HG03039 (cell line): ENCODE data around the gene LRRC74B.
"Not testable (repeated sequence)": the region's sequence is repeated elsewhere in the genome, so short reads cannot be mapped to it uniquely, and the experiment has no call there.

Experiments used
- ATAC-seq: cut with Tn5 transposase; IDR thresholded peaks from one replicate; pipeline ENCODE4 v1.9.1; 2021; ENCODE audit warnings: mild to moderate bottlenecking, moderate library complexity; ENCODE audit not compliant: unreplicated experiment

The LRRC74B gene

GRCh38 chr22:21075516-21076138 is 29.9 kb downstream of the LRRC74B start:
- no peak for ATAC-seq

DNA sequence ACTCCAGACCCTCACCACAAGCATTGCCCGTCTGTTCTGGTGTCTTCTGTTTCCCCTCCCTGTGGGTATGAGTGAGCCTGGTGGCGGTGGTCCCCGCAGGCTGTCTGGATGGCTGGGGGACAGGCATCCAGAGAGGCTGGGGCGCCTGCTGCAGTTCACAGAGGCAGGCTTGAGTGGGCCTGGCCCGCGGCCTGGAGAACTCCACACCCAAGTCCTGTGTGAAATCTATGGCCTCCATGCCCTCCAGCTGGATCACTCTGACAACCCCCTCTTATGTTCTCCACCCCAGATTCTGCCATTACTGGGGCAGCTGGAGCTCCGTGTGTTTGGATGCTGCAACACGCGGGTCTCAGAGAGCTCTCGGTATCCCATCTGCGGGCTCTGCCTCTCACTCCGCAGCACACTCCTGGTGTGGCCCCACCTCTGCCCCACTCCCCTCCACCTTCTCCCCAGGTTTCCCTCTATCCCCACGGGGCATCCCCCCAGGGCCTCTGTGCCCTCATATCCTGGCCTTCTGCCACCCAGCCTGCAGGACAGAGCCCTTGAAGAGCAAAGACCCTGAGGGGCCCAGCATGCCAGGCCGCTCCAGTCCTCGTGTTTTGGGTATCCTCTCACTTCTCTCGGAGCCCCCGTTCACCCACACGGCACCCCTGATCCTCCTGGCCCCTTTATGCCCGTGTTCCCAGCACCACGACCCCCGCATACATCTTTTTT is 31.3 kb downstream of the LRRC74B start:
- ATAC-seq: no peak

DNA sequence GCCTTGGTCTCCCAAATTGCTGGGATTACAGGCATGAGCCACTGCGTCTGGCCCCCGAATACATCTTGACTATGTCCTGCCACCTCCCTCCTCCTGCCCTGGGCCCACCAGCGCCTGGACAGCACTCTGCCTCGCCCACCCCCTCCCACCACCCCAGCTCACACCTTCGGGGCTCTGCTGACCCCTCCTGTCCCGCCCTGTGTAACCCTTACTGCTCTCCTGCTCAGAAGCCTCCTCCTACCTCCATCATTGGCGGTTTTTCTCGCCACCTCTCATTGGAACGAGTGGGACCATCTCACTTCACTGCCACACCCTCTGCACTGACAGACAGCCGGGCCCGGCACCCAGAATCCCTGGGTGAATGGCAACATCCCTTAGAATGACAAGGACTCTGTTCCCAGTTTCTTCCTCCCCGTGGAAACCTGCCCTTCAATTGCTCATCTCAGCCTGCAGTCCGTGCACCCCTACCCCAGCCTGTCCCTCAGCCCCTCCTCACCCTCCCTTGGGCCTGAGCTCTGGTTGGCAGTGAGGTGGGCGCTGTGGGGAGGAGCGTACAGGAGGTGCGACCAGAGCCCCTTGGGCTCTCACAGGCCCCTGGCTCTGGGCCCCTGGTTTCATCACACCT is 32.2 kb downstream of the LRRC74B start:
- no peak for ATAC-seq

- no peak for ATAC-seq
These were observed 33.2 kb downstream of the LRRC74B start for GRCh38 chr22:21078916-21079315.

- ATAC-seq: no peak
These were observed 33.7 kb downstream of the LRRC74B start for GRCh38 chr22:21079493-21079892.

DNA sequence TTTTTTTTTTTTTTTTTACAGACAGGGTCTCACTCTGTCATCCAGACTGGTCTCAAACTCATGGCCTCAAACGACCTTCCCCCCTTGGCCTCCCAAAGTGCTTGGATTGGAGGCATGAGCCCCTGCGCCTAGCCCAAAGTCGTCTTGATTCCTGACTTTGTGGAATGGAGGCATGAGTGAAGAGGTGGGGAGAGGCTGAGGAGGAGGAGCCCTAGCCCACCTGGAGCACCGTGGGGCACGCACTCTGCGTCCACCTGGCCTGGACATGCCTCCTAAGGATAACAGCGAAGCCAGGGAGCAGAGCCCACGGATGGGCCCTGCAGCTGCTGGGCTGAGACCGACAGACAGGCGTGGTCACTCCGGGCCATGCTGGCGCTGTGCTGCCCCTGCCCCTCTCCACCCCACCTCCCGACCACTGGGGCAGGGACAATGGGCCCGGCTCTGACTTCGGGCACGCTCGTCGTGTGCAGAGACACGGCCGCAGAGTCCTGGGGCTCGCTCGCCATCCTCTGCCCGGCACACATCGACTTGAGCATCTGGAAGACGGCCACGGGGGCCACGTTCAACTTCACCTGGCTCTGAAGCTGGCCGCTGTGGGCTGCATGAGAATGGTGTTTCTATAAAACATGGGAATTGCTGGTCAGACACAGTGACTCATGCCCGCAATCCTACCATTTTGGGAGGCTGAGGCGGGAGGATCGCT is 34.8 kb downstream of the LRRC74B start:
- ATAC-seq: no peak

GRCh38 chr22:21082248-21082647 is 36.5 kb downstream of the LRRC74B start:
- ATAC-seq: no peak

DNA sequence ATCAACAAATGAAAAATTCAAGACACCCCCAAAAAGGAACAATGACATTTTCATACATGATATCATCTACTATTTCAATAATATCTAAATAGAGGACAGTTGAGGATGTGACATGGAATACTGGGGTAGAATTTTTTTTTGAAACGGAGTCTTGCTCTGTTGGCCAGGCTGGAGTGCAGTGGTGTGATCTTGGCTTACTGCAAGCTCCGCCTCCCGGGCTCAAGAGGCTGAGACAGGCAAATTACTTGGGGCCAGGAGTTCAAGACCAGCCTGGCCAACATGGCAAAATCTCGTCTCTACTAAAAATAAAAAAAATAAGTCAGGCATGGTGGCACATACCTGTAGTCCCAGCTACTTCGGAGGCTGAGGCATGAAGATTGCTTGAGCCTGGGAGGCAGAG is 41.4 kb downstream of the LRRC74B start:
- no peak for ATAC-seq

DNA sequence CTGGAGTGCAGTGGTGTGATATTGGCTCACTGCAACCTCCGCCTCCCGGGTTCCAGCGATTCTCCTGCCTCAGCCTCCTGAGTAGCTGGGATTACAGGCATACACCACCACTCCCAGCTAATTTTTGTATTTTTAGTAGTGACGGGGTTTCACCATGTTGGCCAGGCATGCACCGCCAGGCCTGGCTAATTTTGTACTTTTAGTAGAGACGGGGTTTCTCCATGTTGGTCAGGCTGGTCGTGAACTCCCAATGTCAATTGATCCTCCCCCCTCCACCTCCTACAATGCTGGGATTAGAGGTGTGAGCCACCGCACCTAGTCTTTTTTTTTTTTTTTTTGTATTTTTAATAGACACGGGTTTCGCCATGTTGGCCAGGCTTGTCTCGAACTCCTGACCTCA is 42.2 kb downstream of the LRRC74B start:
- not testable (repeated sequence) for ATAC-seq

- ATAC-seq: not testable (repeated sequence)
These were observed 45.5 kb downstream of the LRRC74B start for GRCh38 chr22:21091220-21091619.

DNA sequence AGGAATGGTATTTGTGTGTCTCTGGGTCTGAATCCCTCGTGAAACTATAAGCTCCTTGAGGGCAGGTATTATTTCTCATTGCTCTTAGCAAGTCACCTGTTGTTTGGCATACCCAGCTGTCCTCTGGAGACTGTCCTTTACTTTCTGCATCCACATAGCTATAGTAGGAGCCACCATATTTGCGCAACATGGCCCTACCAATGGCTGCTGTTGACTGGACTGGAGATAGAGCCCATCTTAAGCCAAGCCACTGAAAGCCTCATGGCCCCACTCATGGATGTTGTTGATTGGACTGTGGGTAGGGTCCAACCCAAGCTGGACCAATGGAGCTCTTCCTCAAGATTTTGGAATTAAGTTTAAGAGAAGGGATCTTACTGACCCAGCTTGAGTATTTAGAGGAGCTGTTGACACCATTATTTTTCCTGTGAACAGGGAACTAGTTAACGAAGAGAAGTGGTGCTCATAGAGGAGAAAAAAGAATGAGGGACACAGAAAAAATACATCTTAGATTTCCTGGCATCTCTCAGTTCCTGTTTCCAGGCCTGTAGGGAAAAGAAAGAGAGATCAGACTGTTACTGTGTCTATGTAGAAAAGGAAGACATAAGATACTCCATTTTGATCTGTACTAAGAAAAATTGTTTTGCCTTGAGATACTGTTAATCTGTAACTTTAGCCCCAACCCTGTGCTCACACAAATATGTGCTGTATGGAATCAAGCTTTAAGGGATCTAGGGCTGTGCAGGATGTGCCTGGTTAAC is 47.2 kb downstream of the LRRC74B start:
- no peak for ATAC-seq

GRCh38 chr22:21093555-21094137 is 47.9 kb downstream of the LRRC74B start:
- not testable (repeated sequence) for ATAC-seq

GRCh38 chr22:21094911-21095772 is 49.4 kb downstream of the LRRC74B start:
- ATAC-seq: no peak

DNA sequence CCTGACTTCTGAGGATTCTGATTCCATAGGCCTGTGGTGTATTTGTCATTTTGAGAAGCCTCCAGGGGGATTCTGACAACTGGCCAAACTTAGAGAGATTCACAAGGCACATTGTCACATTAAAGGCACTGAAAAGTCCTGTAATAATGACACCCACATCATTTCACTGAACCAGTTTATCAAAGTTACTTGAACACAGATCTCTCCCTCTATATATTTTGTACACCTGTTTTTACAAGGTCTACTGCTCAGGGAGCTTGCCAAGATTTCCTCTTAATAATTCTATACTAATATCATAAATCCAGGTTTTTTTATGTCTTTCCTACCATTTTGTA is 50.0 kb downstream of the LRRC74B start:
- no peak for ATAC-seq

DNA sequence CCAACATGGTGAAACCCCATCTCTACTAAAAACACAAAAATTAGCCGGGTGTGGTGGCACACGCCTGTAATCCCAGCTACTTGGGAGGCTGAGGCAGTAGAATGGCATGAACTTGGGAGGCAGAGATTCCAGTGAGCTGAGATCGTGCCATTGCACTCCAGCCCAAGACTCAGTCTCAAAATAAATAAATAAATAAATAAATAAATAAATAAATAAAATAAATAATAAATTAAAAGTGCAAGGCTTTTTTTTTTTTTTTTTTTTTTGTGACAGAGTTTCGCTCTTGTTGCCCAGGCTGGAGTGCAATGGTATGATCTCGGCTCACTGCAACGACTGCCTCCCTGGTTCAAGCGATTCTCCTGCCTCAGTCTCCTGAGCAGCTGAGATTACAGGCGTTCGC is 51.1 kb downstream of the LRRC74B start:
- not testable (repeated sequence) for ATAC-seq

GRCh38 chr22:21098099-21098671 is 52.4 kb downstream of the LRRC74B start:
- ATAC-seq: no peak

GRCh38 chr22:21099578-21099977 is 53.8 kb downstream of the LRRC74B start:
- no peak for ATAC-seq

DNA sequence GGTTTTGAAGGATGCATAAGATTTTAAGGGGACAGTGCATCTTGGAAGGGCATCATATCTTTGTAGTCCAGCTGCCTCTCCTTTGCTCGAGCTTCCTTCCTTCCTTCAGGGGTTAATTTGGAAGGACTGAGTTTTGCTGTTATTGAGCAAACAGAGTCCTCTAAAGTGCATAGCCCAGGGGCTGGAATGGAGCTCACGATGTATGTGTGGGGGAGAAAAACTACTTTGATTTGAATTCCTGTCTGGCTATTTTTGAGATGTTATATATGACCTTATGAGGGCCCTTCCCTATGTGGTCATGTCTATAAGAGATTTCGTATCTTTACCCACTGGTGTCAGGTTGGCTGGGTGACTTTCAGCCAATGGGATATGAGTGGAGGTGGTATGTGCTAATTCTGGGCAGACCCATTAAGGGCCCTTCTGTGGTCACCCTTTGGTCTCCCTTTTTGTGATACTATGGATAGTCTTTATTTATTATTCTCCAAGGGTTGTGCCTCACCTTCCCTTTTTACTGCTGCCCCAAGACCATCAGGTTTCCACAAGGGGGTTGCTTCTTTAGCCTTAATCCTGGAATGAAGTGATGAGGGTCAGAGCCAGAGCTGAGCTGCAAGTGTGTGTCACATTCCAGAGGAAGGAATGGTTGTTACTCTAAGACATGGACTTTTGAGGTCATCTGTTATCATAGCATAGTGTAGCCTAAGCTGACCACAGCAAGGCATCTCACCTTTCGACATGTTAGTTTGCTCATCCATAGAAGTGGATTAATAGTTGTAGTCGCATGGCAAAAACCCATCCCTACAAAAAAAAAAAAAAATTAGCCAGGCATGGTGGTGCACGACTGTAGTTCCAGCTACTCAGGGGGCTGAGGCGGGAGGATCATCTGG is 54.6 kb downstream of the LRRC74B start:
- ATAC-seq: no peak
